ENCODE measurements around the gene KLHL8. TPM values are rescaled to one million over a fixed set of nuclear protein-coding genes. Genes with fewer than 3 reads are reported as not detected.

KLHL8 gene
- 12.9 and 20.5 TPM in 2 replicates for total RNA-seq

DNA sequence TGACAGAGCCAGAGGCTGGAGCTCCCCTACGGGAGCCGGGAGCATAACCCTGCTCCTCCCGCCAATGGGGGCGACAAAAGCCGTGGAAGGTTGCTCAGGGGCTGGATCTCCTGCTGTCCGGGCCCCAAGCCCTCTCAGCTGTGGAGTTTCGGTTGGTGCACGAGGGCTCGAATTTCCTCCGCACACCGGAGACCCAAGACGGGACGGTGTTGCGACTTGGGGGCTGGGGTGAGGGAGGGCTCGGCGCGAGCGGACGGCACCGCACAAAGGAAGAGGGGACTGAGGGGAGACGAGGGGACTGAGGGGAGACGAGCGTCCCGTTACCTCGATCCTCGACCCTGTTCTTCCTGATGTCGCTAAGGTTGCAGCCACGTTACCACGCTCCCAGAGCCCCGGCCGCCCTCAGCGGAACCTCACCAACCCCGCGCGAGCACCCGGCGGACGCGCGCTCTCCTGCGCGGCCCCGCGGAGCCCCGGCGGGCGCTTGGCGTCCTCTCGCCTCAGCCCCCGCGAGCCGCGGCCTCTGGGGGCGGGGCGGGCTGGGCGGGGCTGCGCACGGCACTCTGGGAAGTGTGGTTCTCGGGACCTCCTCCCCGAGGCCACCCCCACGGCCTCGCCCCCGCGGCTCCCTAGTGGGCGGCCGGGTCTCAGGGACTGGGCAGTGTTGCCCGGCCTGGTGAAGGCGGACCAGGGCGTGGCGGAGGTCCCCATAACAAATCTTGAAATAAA is at the start of gene KLHL8:
Gene KLHL8, minus strand, starts transcription at position 525 of the 729 bp plus-strand sequence. CDS start 25,079 bp downstream, outside the sequence.
- TF ChIP-seq, protein P1, sequence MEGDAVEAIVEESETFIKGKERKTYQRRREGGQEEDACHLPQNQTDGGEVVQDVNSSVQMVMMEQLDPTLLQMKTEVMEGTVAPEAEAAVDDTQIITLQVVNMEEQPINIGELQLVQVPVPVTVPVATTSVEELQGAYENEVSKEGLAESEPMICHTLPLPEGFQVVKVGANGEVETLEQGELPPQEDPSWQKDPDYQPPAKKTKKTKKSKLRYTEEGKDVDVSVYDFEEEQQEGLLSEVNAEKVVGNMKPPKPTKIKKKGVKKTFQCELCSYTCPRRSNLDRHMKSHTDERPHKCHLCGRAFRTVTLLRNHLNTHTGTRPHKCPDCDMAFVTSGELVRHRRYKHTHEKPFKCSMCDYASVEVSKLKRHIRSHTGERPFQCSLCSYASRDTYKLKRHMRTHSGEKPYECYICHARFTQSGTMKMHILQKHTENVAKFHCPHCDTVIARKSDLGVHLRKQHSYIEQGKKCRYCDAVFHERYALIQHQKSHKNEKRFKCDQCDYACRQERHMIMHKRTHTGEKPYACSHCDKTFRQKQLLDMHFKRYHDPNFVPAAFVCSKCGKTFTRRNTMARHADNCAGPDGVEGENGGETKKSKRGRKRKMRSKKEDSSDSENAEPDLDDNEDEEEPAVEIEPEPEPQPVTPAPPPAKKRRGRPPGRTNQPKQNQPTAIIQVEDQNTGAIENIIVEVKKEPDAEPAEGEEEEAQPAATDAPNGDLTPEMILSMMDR (IDR thresholded peaks at IDR 0.05; ENCODE audit: insufficient read depth, low read length, severe bottlenecking): peak; percentile 25
- FAIRE-seq (no peak), DNase-seq (ENCODE audit: low read depth) (peak; percentile 56)
- H3K4me3 ChIP-seq (ENCODE audit: low read depth, low read length): peak within 1 kb of the TSS; percentile 86
- H3K27me3 ChIP-seq (ENCODE audit: control insufficient read depth, insufficient read depth, low read length): no peaks in the 10 kb centered on the region
- no peaks in the 10 kb centered on the region for H3K36me3 ChIP-seq (ENCODE audit: control insufficient read depth, insufficient read depth, low read length)

DNA sequence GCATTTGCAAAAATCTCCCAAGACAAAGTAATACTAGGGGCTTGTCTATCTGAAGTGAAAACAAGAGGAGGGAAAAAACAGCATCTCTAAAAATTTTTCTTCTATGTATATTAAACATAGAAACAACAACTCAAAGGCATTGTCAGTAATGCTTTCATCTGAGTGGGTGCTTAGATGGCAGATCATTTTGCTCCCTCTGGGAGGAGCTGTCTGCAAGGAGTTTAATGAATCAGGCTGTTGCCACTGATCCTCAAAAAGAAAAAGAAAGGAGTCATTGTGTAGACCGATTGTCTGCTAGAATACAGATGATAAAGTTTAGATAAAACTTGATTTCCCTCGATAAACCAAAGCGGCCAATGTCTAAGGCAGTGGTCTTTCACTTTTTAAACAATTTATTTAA is 49.7 kb upstream of the KLHL8 start:
- Histone ChIP-seq H3K27me3 (ENCODE audit: control insufficient read depth, insufficient read depth, low read length) (no peaks in the 10 kb centered on the region), H3K36me3 (ENCODE audit: control insufficient read depth, insufficient read depth, low read length) (no peaks in the 10 kb centered on the region), H3K4me3 (ENCODE audit: low read depth, low read length) (no peak overlapping the region)
- FAIRE-seq (no peak), DNase-seq (ENCODE audit: low read depth) (peak; percentile 55)
- TF ChIP-seq, protein P1 (IDR thresholded peaks at IDR 0.05; ENCODE audit: insufficient read depth, low read length, severe bottlenecking): peak; percentile 61

DNA sequence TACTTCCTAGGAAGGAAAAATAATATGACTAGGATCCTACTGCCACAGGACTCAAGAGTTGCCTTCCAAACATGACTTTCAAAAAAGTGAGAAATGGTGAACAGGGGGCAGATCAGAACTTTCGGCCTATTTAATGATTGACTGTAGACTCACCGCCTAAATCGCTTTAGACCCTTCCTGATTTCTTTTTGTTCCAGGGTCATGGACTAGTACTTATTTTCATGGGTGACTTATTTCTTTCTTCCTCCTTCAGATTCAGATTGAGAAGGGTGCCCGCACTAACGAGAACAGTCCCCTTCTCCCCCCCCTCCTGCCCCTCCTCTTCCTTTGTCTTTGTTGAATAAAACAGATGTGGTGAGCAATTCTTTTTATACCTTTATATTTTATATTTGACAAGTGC is 48.0 kb upstream of the KLHL8 start:
- no peaks in the 10 kb centered on the region for H3K27me3 ChIP-seq (ENCODE audit: control insufficient read depth, insufficient read depth, low read length)
- DNase-seq (ENCODE audit: low read depth): no peak
- no peaks in the 10 kb centered on the region for H3K36me3 ChIP-seq (ENCODE audit: control insufficient read depth, insufficient read depth, low read length)
- FAIRE-seq: no peak
- TF ChIP-seq, protein P1 (IDR thresholded peaks at IDR 0.05; ENCODE audit: insufficient read depth, low read length, severe bottlenecking): no peak
- no peak overlapping the region for H3K4me3 ChIP-seq (ENCODE audit: low read depth, low read length)

- FAIRE-seq: no peak
- no peak for DNase-seq (ENCODE audit: low read depth)
- TF ChIP-seq, protein P1 (IDR thresholded peaks at IDR 0.05; ENCODE audit: insufficient read depth, low read length, severe bottlenecking): no peak
Observed at GRCh38 chr4:87266986-87267385, 46.6 kb upstream of the KLHL8 start.

GRCh38 chr4:87262886-87263285 is 42.5 kb upstream of the KLHL8 start:
- Histone ChIP-seq H3K4me3 (ENCODE audit: low read depth, low read length) (no peak overlapping the region), H3K36me3 (ENCODE audit: control insufficient read depth, insufficient read depth, low read length) (no peaks in the 10 kb centered on the region), H3K27me3 (ENCODE audit: control insufficient read depth, insufficient read depth, low read length) (no peaks in the 10 kb centered on the region)
- TF ChIP-seq, protein P1 (IDR thresholded peaks at IDR 0.05; ENCODE audit: insufficient read depth, low read length, severe bottlenecking): no peak
- DNase-seq (ENCODE audit: low read depth) (no peak), FAIRE-seq (no peak)

More at GRCh38 chr4:87266986-87267385, 46.6 kb upstream of the KLHL8 start:
- no peaks in the 10 kb centered on the region for H3K27me3 ChIP-seq (ENCODE audit: control insufficient read depth, insufficient read depth, low read length)
- no peak overlapping the region for H3K4me3 ChIP-seq (ENCODE audit: low read depth, low read length)
- H3K36me3 ChIP-seq (ENCODE audit: control insufficient read depth, insufficient read depth, low read length): no peaks in the 10 kb centered on the region

All from bronchial epithelial cell (primary cell).